Measurements from ENCODE around the gene ANKRD40.
A peak's percentile ranks its signal among the peaks of the same experiment; 100 is the strongest.

Gene ANKRD40

GRCh38 chr17:50689956-50690886 is 17.5 kb downstream of the ANKRD40 start:
- Mint-ChIP-seq H3K36me3 (ENCODE audit: low read depth) (peaks cover 12% of the 10 kb centered on the region), H3K27me3 (ENCODE audit: low read depth, poor library complexity) (peaks cover 8% of the 10 kb centered on the region), H3K4me1 (peaks cover 76% of the 10 kb centered on the region), H3K27ac (peak overlapping the region; percentile 88), H3K9me3 (no peaks in the 10 kb centered on the region), H3K4me3 (peak overlapping the region; percentile 27)
- TF ChIP-seq, protein P1, sequence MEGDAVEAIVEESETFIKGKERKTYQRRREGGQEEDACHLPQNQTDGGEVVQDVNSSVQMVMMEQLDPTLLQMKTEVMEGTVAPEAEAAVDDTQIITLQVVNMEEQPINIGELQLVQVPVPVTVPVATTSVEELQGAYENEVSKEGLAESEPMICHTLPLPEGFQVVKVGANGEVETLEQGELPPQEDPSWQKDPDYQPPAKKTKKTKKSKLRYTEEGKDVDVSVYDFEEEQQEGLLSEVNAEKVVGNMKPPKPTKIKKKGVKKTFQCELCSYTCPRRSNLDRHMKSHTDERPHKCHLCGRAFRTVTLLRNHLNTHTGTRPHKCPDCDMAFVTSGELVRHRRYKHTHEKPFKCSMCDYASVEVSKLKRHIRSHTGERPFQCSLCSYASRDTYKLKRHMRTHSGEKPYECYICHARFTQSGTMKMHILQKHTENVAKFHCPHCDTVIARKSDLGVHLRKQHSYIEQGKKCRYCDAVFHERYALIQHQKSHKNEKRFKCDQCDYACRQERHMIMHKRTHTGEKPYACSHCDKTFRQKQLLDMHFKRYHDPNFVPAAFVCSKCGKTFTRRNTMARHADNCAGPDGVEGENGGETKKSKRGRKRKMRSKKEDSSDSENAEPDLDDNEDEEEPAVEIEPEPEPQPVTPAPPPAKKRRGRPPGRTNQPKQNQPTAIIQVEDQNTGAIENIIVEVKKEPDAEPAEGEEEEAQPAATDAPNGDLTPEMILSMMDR (IDR thresholded peaks at IDR 0.05) = no peak
- DNase-seq = no peak

DNA sequence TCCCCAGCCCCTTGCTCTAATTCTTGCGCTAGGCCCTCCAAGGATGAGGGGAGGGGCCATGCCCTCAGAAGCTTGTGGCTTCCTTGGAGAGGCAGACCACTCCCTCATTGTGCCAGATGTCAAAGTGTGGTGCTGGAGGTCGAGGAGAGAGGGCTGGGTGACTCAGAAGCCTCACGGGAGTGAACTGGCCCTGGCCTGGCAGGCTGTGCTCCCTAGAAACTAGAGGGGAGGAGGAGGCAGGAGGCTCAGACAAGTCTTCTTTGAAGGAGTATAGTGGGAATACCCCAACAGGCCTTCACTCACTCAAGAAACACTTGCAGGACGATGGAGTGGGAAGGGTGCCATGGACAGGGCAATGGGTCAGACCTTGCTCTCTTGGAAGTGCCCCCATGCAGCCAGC is 18.5 kb downstream of the ANKRD40 start:
- Mint-ChIP-seq H3K4me1 (peaks cover 85% of the 10 kb centered on the region), H3K27ac (no peak overlapping the region), H3K36me3 (ENCODE audit: low read depth) (peaks cover 5% of the 10 kb centered on the region), H3K9me3 (no peaks in the 10 kb centered on the region), H3K27me3 (ENCODE audit: low read depth, poor library complexity) (peaks cover 8% of the 10 kb centered on the region), H3K4me3 (no peak overlapping the region)
- TF ChIP-seq, protein P1 (IDR thresholded peaks at IDR 0.05) = no peak
- DNase-seq = no peak

- DNase-seq = no peak
- Mint-ChIP-seq H3K4me1 (peaks cover 91% of the 10 kb centered on the region), H3K27me3 (ENCODE audit: low read depth, poor library complexity) (peaks cover 8% of the 10 kb centered on the region), H3K27ac (no peak overlapping the region), H3K36me3 (ENCODE audit: low read depth) (peaks cover 5% of the 10 kb centered on the region), H3K9me3 (no peaks in the 10 kb centered on the region), H3K4me3 (no peak overlapping the region)
- TF ChIP-seq, protein P1 (IDR thresholded peaks at IDR 0.05) = no peak
These were observed 19.5 kb downstream of the ANKRD40 start for GRCh38 chr17:50688245-50688644.

DNA sequence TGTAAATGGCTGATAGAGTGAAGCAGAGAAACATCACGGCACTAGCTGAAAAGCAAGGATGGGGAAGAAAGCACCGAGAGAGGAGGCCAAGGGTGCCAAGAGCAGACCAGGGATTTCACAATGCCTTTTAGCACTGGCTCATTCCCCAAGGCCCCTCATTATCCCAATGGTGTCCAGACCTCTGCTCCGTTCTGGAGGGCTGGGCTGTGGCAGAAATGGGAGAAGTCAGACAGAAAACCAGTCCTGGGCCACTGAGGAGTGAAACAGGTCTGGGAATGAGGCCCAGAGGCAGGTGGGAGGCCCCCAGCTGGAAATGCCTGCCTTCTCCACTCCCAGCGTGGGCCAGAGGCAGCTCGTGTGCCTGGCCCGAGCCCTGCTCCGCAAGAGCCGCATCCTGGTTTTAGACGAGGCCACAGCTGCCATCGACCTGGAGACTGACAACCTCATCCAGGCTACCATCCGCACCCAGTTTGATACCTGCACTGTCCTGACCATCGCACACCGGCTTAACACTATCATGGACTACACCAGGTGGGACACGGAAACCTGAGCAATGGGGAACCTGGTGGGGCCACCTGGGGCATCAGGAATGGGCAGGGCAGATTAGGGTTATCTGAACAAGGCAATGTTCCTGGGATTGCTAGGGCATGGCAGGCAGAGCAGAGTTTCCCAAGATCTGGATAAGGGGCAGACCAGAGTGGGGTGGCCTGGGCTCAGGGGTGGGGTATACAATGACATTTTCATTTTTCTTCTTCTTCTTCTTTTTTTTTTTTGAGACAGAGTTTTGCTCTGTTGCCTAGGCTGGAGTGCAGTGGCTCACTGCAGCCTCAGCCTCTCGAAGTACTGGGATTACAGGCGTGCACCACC is 20.3 kb downstream of the ANKRD40 start:
- H3K36me3 Mint-ChIP-seq (ENCODE audit: low read depth) = no peaks in the 10 kb centered on the region
- no peaks in the 10 kb centered on the region for H3K9me3 Mint-ChIP-seq
- TF ChIP-seq, protein P1 (IDR thresholded peaks at IDR 0.05) = no peak
- no peak overlapping the region for H3K4me3 Mint-ChIP-seq
- peaks cover 8% of the 10 kb centered on the region for H3K27me3 Mint-ChIP-seq (ENCODE audit: low read depth, poor library complexity)
- peaks cover 91% of the 10 kb centered on the region for H3K4me1 Mint-ChIP-seq
- no peak for DNase-seq
- no peak overlapping the region for H3K27ac Mint-ChIP-seq

DNA sequence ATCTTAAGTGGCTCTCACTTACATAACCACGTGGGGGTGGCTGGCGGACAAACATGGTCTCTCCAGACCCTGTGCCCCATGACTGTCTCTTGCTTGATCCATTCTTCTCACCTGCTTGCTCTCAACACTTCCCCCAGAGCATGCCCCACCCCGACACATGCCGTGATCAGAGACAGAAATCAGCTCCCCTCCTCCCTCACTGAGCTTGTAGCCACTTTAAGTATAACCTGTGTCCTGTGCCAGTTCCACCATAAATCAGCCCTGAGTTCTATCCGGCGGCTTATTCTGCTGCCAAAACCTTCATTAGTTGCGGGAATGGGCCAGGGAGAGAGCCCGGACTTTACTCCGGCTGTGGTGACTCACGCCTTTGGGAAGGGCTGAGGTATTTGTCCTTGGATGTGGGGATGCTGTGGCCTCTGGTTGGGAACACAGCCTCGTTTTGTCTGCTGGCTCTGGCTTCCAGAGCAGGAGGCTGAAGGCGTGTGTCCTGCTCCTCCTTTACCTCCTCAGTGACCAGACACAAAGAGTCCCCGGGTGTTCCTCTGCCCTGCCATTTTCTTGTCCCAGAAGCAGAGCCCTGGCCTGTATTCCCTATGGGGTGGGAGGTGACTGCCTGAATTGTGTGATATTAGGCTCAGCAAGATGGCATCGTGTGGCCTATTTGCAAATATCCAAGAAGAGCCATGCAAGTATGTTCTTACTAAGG is 21.1 kb downstream of the ANKRD40 start:
- Mint-ChIP-seq H3K27me3 (ENCODE audit: low read depth, poor library complexity) (peaks cover 11% of the 10 kb centered on the region), H3K4me3 (no peak overlapping the region), H3K36me3 (ENCODE audit: low read depth) (no peaks in the 10 kb centered on the region), H3K9me3 (no peaks in the 10 kb centered on the region), H3K27ac (peak overlapping the region; percentile 88), H3K4me1 (peaks cover 91% of the 10 kb centered on the region)
- TF ChIP-seq, protein P1 (IDR thresholded peaks at IDR 0.05) = no peak
- DNase-seq = no peak

All from nephron progenitor cell (in vitro differentiated cells).